Activated CD8-positive, alpha-beta memory T cell treated with anti-CD3 and anti-CD28 coated beads for 48 hours (primary cell): ENCODE results near the gene LATS1.

Experiments
- DNase-seq, 3 experiments: peaks; one replicate each; pipeline ENCODE4 v3.0.0-alpha.2; 2020; ENCODE audit warnings: low read depth in 2 of 3, low spot score in 2 of 3

The LATS1 gene

GRCh38 chr6:149660028-149660427, 57.9 kb downstream of the LATS1 start:
- no peak for DNase-seq

- no peak for DNase-seq
These were observed 60.5 kb downstream of the LATS1 start for GRCh38 chr6:149657441-149657840.

GRCh38 chr6:149651056-149651455, 66.8 kb downstream of the LATS1 start:
- DNase-seq, result no peak

GRCh38 chr6:149648148-149649145, 69.5 kb downstream of the LATS1 start, which contains the start of gene KATNA1:
Gene KATNA1, minus strand, starts transcription at chr6:149648714. Its CDS starts 10,167 bp downstream, at chr6:149638547.
- DNase-seq, result peak; percentile 81 to 86 (median 84)

- no peak for DNase-seq
These were observed 71.3 kb downstream of the LATS1 start for GRCh38 chr6:149646599-149646998.

- DNase-seq, result no peak
These were observed 74.9 kb downstream of the LATS1 start for GRCh38 chr6:149642829-149643580.

GRCh38 chr6:149636124-149636523, 81.8 kb downstream of the LATS1 start:
- no peak for DNase-seq

- no peak for DNase-seq
These were observed 83.6 kb downstream of the LATS1 start for GRCh38 chr6:149634315-149634714.

GRCh38 chr6:149628875-149629510, 88.9 kb downstream of the LATS1 start:
- DNase-seq, result no peak

GRCh38 chr6:149627672-149628071, 90.2 kb downstream of the LATS1 start:
- no peak for DNase-seq

- no peak for DNase-seq
These were observed 102.1 kb downstream of the LATS1 start for GRCh38 chr6:149615805-149616204.

- no peak for DNase-seq
These were observed 103.6 kb downstream of the LATS1 start for GRCh38 chr6:149614337-149614736.

GRCh38 chr6:149608381-149608982, 109.4 kb downstream of the LATS1 start:
- DNase-seq, result no peak
